BLaER1 (cell line): ENCODE measurements around the gene TMEM201.
A peak's percentile ranks its signal among the peaks of the same experiment; 100 is the strongest.

Source experiments
- H3K27ac ChIP-seq: shearing (Covaris generic); formaldehyde crosslinking; 2 replicates; pipeline ENCODE4 v1.8.1; 2022
- H3K27me3 ChIP-seq: shearing (Covaris generic); formaldehyde crosslinking; 2 replicates; pipeline ENCODE4 v1.8.1; 2022
- H3K36me3 ChIP-seq: shearing (Covaris generic); formaldehyde crosslinking; 2 replicates; pipeline ENCODE4 v1.8.1; 2022
- H3K4me1 ChIP-seq: shearing (Covaris generic); formaldehyde crosslinking; 2 replicates; pipeline ENCODE4 v1.8.1; 2022
- H3K4me2 ChIP-seq: shearing (Covaris generic); formaldehyde crosslinking; 2 replicates; pipeline ENCODE4 v1.8.1; 2022
- H3K4me3 ChIP-seq: shearing (Covaris generic); formaldehyde crosslinking; 2 replicates; pipeline ENCODE4 v1.8.1; 2022
- H3K9ac ChIP-seq: shearing (Covaris generic); formaldehyde crosslinking; 2 replicates; pipeline ENCODE4 v1.8.1; 2022
- H3K9me3 ChIP-seq: shearing (Covaris generic); formaldehyde crosslinking; 2 replicates; pipeline ENCODE4 v1.8.1; 2022
- H4K20me1 ChIP-seq: shearing (Covaris generic); formaldehyde crosslinking; 2 replicates; pipeline ENCODE4 v1.8.1; 2022
- Cebpa-rat ChIP-seq: shearing (Covaris generic); IDR thresholded peaks from 2 replicates; pipeline ENCODE4 v1.8.1; 2022

The TMEM201 gene

DNA sequence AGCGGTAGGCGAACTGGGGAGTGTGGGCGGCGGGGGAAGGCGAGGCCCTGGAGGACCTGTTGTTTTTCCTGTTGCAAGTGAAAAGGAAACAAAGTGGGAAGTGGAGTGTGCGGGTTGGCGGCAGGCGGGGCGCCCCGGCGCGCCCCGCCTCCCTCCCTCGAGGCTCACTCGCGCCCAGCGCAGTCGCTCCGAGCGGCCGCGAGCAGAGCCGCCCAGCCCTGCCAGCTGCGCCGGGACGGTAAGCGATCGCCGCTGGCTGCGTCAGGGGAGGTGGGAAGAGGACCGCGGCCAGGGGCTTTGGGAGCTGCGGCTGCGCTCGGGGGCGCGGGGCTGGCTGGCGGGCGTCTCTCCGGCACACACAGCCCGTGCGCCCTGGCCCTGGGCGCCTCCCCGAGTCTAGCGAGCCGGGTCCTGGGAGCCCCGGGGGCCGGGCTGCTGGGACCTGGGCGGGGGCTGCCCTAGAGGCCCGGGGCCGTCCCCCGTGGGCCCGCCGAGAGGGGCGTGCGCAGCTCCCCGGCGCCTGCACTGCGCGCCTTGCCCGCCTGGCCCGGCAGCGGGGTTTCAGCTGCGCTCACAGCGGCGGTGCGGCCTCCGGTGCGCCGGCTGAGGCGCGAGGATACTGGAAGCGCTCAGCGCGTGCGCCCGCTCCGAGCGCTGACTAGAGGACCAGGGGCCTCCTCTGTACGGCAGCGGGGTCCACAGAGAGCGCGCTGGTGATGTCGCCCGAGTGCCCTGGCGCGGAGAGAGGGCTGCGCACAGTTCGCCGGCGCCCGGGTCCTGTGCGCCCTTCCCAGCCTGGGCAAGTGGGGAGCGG, 63.1 kb downstream of the TMEM201 start, which contains the start of gene PIK3CD:
Gene PIK3CD (plus strand): TSS at position 167 of the 814 bp plus-strand sequence. CDS start 58,725 bp downstream, outside the sequence.
- peak within 1 kb of the TSS; percentile 96 for H3K4me2 ChIP-seq
- H3K4me3 ChIP-seq, result peak within 1 kb of the TSS; percentile 94
- H3K36me3 ChIP-seq, result no peaks in the 10 kb centered on the region
- H3K27ac ChIP-seq, result peak within 1 kb of the TSS; percentile 98
- no peak for TF ChIP-seq Cebpa-rat
- peaks cover 17% of the 10 kb centered on the region for H4K20me1 ChIP-seq
- no peaks in the 10 kb centered on the region for H3K9me3 ChIP-seq
- H3K27me3 ChIP-seq, result no peaks in the 10 kb centered on the region
- peaks cover 75% of the 10 kb centered on the region for H3K4me1 ChIP-seq
- H3K9ac ChIP-seq, result peak within 1 kb of the TSS; percentile 95

- Histone ChIP-seq H4K20me1 (peaks cover 26% of the 10 kb centered on the region), H3K4me3 (peak overlapping the region; percentile 94), H3K9me3 (no peaks in the 10 kb centered on the region), H3K27me3 (no peaks in the 10 kb centered on the region), H3K4me2 (peak overlapping the region; percentile 96), H3K4me1 (peaks cover 75% of the 10 kb centered on the region), H3K36me3 (no peaks in the 10 kb centered on the region), H3K9ac (peak overlapping the region; percentile 95), H3K27ac (peak overlapping the region; percentile 98)
- no peak for TF ChIP-seq Cebpa-rat
Observed at GRCh38 chr1:9652379-9653209, 63.9 kb downstream of the TMEM201 start.

DNA sequence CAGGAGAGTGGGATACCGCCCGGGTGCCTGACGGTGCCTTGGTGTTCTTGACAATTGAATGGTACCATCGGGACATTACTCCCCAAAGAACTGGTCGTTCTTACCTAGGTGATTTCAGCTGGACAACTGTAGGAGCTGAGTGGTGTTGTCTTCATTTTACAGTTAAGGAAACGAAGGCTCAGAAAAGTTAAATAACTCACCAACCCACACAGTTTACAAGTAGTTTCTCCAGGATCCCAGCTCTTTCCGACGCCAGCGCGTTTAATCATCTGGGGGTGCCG, 64.4 kb downstream of the TMEM201 start:
- Histone ChIP-seq H3K4me2 (peak overlapping the region; percentile 96), H3K36me3 (no peaks in the 10 kb centered on the region), H3K27me3 (no peaks in the 10 kb centered on the region), H3K4me1 (peaks cover 75% of the 10 kb centered on the region), H4K20me1 (peaks cover 31% of the 10 kb centered on the region), H3K27ac (peak overlapping the region; percentile 98), H3K9ac (peak overlapping the region; percentile 95), H3K4me3 (peak overlapping the region; percentile 94), H3K9me3 (no peaks in the 10 kb centered on the region)
- no peak for TF ChIP-seq Cebpa-rat

DNA sequence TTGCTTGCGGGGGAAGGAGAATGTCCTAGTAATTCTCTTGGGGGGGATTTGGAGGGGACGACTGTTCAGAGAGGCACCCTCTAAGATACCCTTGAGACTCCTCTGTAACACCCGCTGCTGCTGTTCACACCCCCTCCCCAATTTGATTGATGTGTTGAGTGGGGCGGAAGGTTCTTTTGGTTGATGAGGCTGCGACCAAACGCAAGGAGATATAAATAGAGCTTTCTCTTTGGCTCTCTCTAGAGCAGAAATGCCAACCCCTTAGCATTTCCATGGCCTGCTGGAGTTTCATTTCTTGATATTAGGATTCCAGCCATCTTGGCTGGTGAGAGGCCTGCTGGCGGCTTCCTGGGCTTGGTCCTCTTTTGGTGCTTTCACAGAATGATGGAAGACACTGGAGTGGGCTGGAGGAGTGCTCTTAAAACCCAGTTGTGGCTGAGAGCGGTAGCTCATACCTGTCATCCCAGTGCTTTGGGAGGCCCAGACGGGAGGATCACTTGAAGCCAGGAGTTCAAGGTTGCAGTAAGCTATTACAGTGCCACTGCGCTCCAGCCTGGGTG, 64.9 kb downstream of the TMEM201 start:
- H3K9ac ChIP-seq, result peak overlapping the region; percentile 95
- H3K36me3 ChIP-seq, result 0 out of 2 replicates have a peak, but pooled peaks cover 1% of the 10 kb centered on the region
- H3K4me1 ChIP-seq, result peaks cover 75% of the 10 kb centered on the region
- peak overlapping the region; percentile 94 for H3K4me3 ChIP-seq
- no peak for TF ChIP-seq Cebpa-rat
- H3K4me2 ChIP-seq, result peak overlapping the region; percentile 96
- peaks cover 35% of the 10 kb centered on the region for H4K20me1 ChIP-seq
- H3K27ac ChIP-seq, result peak overlapping the region; percentile 98
- H3K9me3 ChIP-seq, result no peaks in the 10 kb centered on the region
- H3K27me3 ChIP-seq, result no peaks in the 10 kb centered on the region

DNA sequence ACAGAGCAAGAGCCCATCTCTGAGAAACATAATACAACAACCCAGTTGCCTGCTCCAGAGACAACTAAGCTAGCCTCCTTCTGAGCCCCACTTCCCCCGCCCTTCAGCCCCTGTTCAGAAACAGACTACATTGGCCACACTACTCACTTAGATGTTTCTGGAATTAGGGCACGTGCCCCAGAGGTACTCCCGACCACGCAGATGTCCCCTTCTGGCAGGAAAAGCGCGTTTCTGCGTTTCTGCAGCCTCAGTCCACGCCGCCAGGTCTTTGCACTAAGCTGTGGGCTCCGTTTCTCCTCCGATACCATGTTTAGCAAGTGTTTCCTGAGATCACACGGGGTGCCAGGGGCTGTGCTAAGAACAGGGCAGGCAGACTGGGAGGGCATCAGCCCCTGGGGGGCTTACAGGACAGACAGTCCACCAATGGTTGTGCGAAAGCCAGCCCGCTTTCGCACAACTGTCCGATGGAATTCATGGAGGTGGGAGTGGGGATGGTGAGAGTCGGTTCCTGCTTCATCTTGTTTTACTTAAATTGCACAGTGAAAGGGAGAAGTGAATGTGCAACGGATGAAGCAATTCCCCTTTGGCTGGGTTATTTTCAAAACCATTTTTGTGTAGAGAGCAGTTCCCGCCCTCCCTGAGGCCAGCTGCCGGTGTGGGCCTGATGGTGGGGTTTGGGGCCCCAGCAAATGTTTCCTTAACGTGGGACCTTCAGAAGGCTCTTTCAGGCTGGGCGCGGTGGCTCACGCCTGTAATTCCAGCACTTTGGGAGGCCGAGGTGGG, 65.5 kb downstream of the TMEM201 start:
- Histone ChIP-seq H3K4me3 (peak overlapping the region; percentile 94), H3K9ac (peak overlapping the region; percentile 95), H3K36me3 (peaks cover 5% of the 10 kb centered on the region), H3K27ac (peak overlapping the region; percentile 98), H3K9me3 (no peaks in the 10 kb centered on the region), H3K27me3 (no peaks in the 10 kb centered on the region), H3K4me2 (peak overlapping the region; percentile 96), H4K20me1 (peaks cover 42% of the 10 kb centered on the region), H3K4me1 (peaks cover 74% of the 10 kb centered on the region)
- peak; percentile 84 for TF ChIP-seq Cebpa-rat

DNA sequence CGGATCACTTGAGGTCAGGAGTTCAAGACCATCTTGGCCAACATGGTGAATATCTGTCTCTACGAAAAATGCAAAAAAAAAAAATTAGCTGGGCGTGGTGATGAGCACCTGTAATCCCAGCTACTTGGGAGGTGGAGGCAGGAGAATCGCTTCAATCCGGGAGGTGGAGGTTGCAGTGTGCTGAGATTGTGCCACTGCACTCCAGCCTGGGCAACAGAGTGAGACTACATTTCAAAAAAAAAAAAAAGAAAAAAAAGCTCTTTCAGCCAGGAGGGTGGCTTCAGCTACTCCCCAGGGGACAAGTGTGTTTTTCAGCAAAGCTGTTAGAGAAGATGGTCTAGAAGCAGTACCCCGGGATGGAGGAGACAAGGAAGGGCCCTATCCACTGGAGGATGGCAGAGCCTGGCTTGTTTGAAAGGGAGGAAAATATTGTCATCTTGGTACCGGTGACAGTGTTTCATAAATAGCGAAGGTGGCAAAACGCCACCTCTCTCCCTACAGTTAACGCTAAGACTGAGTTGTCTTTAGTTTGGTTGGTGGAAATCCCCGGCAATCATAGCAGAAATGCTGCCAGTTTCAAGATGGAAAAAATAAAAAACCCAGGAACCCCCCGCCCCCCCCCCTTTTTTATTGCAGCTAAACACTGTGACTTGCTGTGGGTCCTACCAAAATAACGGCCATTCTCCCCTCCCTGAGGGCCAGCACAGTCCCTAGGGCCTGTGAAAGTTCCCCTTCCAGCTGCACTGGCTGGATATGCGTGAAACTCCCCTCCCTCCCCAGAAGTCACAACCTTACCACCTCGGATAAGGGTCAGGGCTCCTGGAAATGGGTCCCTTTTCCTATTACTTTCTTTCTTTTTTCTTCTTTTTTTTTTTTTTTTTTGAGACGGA, 66.4 kb downstream of the TMEM201 start:
- H4K20me1 ChIP-seq, result peaks cover 50% of the 10 kb centered on the region
- peaks cover 14% of the 10 kb centered on the region for H3K36me3 ChIP-seq
- H3K4me2 ChIP-seq, result peak overlapping the region; percentile 96
- peak overlapping the region; percentile 98 for H3K27ac ChIP-seq
- H3K9me3 ChIP-seq, result no peaks in the 10 kb centered on the region
- peaks cover 71% of the 10 kb centered on the region for H3K4me1 ChIP-seq
- H3K27me3 ChIP-seq, result no peaks in the 10 kb centered on the region
- peak overlapping the region; percentile 94 for H3K4me3 ChIP-seq
- H3K9ac ChIP-seq, result peak overlapping the region; percentile 95
- TF ChIP-seq Cebpa-rat, result no peak

DNA sequence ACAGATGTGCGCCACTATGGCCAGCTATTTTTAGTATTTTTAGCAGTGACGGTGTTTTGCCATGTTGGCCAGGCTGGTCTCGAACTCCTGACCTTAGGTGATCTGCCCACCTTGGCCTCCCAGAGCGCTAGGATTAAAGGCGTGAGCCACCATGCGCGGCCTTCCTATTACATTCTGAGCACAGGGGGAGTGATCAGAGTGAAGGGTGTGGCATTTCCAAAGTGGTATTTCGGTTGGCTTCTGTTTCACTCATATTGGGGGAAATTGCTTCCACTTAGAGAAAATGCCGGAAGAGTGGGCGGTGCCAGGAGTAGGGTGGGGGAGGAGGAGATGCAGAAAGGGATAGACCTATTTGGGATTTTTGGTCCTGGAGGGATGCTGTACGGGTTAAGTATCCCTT, 67.1 kb downstream of the TMEM201 start:
- peak overlapping the region; percentile 96 for H3K4me2 ChIP-seq

GRCh38 chr1:9657521-9658032, 68.9 kb downstream of the TMEM201 start:
- H3K36me3 ChIP-seq, result peaks cover 39% of the 10 kb centered on the region
- no peaks in the 10 kb centered on the region for H3K27me3 ChIP-seq
- no peaks in the 10 kb centered on the region for H3K9me3 ChIP-seq
- H3K4me1 ChIP-seq, result peaks cover 65% of the 10 kb centered on the region
- peak overlapping the region; percentile 63 for H3K9ac ChIP-seq
- peak overlapping the region; percentile 96 for H3K4me2 ChIP-seq
- H4K20me1 ChIP-seq, result peaks cover 71% of the 10 kb centered on the region
- TF ChIP-seq Cebpa-rat, result no peak
- peak overlapping the region; percentile 98 for H3K27ac ChIP-seq
- H3K4me3 ChIP-seq, result no peak overlapping the region

More for the DNA sequence above, 67.1 kb downstream of the TMEM201 start:
- TF ChIP-seq Cebpa-rat, result no peak
- Histone ChIP-seq H3K4me1 (peaks cover 64% of the 10 kb centered on the region), H3K27me3 (no peaks in the 10 kb centered on the region), H3K4me3 (peak overlapping the region; percentile 94), H4K20me1 (peaks cover 58% of the 10 kb centered on the region), H3K36me3 (peaks cover 21% of the 10 kb centered on the region), H3K27ac (peak overlapping the region; percentile 98), H3K9ac (peak overlapping the region; percentile 95; the same call in 1 of the 2 replicates), H3K9me3 (no peaks in the 10 kb centered on the region)
